GM18517 (cell line): ENCODE measurements around the gene PAX8.

Experiments
- ATAC-seq: cut with Tn5 transposase; IDR thresholded peaks from one replicate; pipeline ENCODE4 v1.9.1; 2021; ENCODE audit warnings: mild to moderate bottlenecking, moderate library complexity; ENCODE audit not compliant: unreplicated experiment

Gene PAX8

GRCh38 chr2:113187771-113188170 is 91.0 kb downstream of the PAX8 start:
- no peak for ATAC-seq

- no peak for ATAC-seq
Observed at GRCh38 chr2:113186433-113186796, 92.3 kb downstream of the PAX8 start.

GRCh38 chr2:113185664-113186432 is 92.9 kb downstream of the PAX8 start:
- no peak for ATAC-seq

GRCh38 chr2:113184531-113185230 is 94.0 kb downstream of the PAX8 start:
- ATAC-seq, result no peak

- ATAC-seq, result no peak
Observed at GRCh38 chr2:113183703-113184102, 95.0 kb downstream of the PAX8 start.

- no peak for ATAC-seq
Observed at GRCh38 chr2:113183264-113183663, 95.5 kb downstream of the PAX8 start.

- ATAC-seq, result no peak
Observed at GRCh38 chr2:113182471-113183260, 96.1 kb downstream of the PAX8 start.

- no peak for ATAC-seq
Observed at GRCh38 chr2:113181258-113182051, 97.3 kb downstream of the PAX8 start.

GRCh38 chr2:113180131-113180946 is 98.4 kb downstream of the PAX8 start:
- ATAC-seq, result no peak

- no peak for ATAC-seq
Observed at GRCh38 chr2:113179446-113180045, 99.2 kb downstream of the PAX8 start.

GRCh38 chr2:113178891-113179290 is 99.8 kb downstream of the PAX8 start:
- ATAC-seq, result no peak

GRCh38 chr2:113178069-113178746 is 100.5 kb downstream of the PAX8 start:
- no peak for ATAC-seq

GRCh38 chr2:113176696-113177355 is 101.9 kb downstream of the PAX8 start:
- ATAC-seq, result no peak

GRCh38 chr2:113175736-113176695 is 102.7 kb downstream of the PAX8 start:
- peak; percentile 23 for ATAC-seq

- ATAC-seq, result peak; percentile 76
Observed at GRCh38 chr2:113175042-113175628, 103.6 kb downstream of the PAX8 start.

GRCh38 chr2:113174376-113174750 is 104.4 kb downstream of the PAX8 start:
- no peak for ATAC-seq
